ENCODE measurements around the gene KANSL2.
A peak's percentile ranks its signal among the peaks of the same experiment; 100 is the strongest.
"Not testable (repeated sequence)": the region's sequence is repeated elsewhere in the genome, so short reads cannot be mapped to it uniquely, and the experiment has no call there.

KANSL2 gene, protein sequence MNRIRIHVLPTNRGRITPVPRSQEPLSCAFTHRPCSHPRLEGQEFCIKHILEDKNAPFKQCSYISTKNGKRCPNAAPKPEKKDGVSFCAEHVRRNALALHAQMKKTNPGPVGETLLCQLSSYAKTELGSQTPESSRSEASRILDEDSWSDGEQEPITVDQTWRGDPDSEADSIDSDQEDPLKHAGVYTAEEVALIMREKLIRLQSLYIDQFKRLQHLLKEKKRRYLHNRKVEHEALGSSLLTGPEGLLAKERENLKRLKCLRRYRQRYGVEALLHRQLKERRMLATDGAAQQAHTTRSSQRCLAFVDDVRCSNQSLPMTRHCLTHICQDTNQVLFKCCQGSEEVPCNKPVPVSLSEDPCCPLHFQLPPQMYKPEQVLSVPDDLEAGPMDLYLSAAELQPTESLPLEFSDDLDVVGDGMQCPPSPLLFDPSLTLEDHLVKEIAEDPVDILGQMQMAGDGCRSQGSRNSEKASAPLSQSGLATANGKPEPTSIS

DNA sequence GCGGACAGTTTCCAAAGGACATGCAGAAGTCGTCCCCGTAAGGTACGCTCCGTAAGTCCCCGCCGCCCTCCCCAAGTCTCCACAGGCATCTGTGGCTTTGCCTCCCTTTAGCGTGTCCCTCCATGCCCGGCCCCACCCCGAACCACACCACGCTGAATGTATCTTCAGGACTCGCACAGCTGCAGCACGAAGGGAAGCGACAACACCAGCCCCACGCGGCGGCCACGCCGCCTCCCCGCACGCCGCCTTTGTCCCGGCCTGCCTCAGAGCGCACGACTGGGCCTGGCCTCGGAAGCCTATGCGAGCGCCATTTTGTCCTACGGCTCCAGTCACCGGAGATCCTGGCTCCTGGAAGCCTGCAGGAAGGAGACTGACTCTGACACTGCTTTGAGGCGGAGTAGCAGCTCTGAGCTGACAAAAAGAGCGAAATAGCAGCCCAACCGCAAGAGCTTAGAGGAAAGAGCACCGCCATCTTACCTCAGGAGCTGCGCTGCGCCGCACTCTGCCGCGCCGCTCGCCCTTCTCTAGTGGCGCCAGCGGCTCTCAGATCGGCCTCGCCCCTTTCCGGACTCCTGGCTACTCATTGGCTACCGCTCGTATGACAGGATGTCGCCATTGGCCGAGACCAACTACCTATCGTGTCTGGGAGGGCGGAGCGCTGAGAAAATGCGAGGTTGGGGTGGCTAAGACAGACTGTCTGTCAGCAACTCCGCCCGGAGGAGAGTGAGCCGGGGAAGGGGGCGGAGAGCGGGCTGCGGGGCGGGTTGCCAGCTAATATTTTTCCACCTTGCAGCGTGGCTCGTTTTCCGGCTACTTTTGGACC lies at the start of gene KANSL2:
TSS of gene KANSL2 (minus strand) at position 529 of the 823 bp plus-strand sequence. CDS start 606 bp downstream, outside the sequence.
- peak; percentile 98 to 99 for DNase-seq

DNA sequence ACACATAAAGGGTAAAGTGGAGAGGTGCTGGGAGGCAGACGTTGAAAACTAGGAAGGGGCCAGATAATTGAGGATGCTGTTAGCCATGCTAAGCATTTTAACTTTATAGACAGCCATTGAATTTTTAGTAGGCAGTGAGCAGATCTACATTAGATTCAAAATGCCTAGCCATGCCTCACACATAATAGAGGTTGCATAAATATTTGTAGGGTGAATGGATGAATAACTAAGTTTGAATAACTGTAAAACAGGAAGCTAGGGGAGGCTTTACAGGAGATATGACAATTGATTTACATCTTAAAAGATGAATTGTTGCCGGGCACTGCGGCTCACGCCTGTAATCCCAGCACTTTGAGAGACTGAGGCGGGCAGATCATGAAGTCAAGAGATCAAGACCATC lies 46.8 kb upstream of the KANSL2 start:
- no peak for DNase-seq

DNA sequence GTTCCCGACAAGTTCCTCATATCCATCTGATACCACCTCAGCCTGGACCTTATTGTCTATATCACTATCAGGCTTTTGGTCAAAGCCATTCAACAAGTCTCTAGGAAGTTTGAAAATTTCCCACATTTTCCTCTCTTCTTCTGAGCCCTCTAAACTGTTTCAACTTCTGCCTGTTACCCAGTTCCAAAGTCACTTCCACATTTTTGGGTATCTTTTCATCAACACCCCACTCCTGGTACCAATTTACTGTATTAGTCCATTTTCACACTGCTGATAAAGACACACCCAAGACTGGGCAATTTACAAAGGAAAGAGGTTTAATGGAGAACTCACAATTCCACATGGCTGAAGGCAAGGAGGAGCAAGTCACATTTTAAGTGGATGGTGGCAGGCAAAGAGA lies 38.7 kb upstream of the KANSL2 start:
- not testable (repeated sequence) for DNase-seq

DNA sequence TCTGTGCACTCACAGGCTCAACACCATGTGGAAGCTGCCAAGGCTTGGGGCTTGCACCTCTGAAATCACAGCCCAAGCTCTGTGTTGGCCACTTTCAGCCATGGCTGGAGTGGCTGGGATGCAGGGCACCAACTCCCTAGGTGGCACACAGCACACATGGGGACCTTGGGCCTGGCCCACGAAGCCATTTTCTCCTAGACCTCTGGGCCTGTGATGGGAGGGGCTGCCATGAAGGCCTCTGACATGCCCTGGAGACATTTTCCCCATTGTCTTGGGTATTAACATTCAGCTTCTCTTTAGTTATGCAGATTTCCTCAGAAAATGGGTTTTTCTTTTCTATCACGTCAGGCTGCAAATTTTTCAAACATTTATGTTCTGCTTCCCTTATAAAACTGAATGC lies 38.1 kb upstream of the KANSL2 start:
- not testable (repeated sequence) for DNase-seq

DNA sequence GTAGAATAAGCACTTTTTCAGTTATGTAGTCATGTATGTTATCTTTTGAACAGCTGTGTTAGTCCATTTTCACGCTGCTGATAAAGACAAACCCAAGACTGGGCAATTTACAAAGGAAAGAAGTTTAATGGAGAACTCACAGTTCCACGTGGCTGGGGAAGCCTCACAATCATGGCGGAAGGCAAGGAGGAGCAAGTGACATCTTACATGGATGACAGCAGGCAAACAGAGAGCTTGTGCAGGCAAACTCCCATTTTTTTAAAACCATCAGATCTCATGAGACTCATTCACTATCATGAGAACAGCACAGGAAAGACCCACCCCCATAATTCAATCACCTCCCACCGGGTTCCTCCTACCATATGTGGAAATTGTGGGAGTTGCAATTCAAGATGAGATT lies 37.0 kb upstream of the KANSL2 start:
- not testable (repeated sequence) for DNase-seq

DNA sequence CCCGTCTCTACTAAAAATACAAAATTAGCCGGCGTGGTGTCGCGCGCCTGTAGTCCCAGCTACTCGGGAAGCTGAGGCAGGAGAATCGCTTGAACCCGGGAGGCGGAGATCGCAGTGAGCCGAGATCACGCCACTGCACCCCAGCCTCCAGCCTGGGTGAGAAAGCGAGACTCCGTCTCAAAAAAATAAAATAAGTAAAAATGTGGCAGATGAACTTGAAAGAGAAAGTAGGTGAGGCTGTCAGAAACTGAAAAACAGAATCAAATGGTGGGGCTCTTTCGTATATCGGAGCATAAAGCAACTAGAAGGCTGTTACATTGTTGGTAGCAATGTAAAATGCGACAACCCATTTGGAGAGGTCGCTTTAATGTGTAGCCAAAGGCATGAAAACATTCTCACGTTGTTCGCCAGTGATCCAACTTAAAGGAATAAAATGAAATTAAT lies 35.2 kb upstream of the KANSL2 start:
- no peak for DNase-seq

DNA sequence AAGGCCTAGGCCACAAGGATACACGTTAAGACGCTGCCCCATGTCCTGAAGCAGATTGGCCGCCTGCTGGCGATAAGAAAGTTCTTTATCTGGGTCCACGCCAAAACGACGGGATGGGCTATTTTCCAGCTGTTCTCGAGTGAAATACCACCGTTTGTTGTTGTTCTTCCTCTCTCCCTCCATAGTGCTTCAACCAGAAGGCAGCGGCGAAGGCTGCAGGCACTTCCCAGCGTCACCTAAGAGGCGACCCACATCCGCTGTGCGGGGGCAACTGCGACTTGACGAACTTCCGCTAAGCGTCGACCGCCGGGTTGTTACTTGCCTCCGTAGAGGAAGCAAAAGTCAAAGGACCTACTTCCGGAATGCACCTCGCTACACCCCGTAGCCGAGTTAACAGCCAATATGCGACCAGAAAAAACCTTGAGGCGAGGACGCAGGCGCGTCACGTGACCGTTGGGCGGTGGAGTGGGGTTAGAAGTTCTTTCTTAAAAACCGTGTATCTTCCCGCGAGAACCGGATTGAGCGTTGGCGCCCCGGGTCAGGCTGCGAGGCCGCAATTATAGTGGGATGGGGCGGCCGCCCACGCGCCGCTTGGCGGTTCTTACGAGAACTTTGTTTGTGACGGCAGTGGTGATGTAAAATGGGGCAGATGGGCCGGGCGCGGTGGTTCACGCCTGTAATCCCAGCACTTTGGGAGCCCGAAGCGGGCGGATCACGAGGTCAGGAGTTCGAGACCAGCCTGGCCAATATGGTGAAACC lies 34.6 kb upstream of the KANSL2 start, which contains the start of gene CCNT1:
TSS of gene CCNT1 (minus strand) at position 215 of the 759 bp plus-strand sequence. CDS start at position 183, 32 bp downstream.
- DNase-seq, result peak; percentile 99

DNA sequence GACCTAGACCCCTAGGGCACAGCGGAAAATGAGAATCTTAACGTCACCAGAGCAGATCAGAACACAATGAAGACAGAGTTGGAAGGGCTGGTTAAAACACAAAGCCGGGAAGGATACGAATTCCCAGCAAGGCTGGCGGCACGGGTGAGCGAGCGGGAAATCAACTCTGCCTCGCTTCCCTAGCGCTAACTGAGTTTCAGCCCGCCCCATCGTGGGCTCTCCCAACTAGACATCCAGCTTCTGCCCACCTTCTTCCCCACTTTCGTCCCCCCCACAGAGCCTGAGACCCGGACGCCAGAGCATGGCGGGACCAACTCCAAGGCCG lies 34.1 kb upstream of the KANSL2 start:
- DNase-seq, result no peak

DNA sequence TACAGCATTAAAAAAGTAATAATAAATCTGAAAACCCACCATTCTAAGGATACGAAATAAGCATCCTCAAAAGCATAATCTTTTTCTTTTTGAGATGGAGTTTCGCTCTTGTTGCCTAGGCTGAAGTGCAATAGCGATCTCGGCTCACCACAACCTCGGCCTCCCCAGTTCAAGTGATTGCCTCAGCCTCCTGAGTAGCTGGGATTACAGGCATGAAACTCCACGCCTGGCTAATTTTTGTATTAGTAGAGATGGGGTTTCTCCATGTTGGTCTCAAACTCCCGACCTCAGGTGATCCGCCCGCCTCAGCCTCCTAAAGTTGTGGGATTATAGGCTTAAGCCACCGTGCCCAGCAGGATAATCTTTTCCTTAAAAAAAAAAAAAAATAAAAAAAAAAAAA lies 30.2 kb upstream of the KANSL2 start:
- no peak for DNase-seq

DNA sequence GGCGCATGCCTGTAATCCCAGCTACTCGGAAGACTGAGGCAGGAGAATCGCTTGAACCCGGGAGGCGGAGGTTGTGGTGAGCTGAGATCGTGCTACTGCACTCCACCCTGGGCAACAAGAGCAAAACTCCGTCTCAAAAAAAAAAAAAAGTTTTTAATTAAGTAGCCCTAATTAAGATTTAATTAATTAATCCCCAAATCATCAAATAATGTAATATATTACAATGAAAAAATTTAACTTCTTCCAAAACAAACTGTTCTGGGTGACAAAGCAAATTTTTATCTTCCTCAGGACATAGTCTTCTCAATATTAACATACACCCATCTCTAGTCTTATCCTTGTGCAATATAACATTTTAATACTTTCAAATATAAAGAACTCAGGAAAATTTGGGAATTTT lies 16.8 kb upstream of the KANSL2 start:
- not testable (repeated sequence) for DNase-seq

DNA sequence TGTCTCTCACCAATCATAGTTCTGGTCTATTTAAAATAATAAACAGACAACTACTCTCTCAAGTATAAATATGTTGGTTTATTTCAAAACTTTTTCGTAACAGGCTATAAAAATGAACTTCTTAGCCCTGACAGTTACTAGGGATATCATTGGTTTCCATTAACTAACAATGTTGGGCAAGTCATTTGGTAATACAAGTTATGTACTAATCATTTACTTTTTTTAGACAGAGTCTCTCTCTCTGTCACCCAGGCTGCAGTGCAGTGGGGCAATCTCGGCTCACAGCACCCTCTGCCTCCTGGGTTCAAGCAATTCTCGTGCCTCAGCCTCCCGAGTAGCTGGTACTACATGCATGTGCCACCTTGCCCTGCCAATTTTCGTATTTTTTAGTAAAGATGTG lies 14.6 kb upstream of the KANSL2 start:
- DNase-seq, result no peak

DNA sequence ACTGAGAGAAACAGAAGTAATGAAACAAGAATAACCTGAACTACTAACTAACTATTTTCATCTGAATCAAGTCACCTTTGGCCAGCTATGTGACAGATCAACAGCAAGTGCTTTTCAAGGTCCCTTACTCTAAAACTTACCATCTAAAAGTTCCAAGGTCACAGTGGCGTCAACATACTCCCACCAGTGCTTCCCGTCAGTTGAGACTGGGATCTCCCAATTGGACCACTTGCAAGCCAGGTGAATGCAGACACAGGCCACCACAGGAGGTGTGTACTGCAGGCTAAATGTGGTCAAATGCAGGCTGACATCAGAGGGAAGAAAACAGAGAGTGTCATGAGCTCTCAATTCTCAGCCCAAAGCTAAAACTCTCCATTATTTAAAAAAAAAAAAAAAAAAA lies 13.8 kb upstream of the KANSL2 start:
- no peak for DNase-seq

DNA sequence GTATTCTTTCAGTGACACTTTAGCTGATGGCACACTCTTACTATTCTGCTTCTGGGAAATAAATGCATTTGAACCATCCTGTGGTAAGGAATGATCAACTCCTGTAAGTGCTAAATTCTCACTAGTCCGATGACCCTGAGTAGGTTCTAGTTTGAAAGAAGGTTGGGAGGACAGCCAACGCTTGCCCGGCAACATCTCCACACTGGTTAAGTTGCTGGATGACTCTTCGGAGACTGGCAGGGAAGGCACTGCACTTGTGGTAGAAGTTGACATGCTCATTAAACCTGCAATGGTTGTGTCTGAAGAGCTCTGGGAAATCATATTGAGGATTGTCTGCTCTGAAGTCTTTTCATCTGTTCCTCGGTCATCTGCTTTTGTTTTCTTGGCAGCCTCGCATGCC lies 12.0 kb upstream of the KANSL2 start:
- DNase-seq, result no peak

DNA sequence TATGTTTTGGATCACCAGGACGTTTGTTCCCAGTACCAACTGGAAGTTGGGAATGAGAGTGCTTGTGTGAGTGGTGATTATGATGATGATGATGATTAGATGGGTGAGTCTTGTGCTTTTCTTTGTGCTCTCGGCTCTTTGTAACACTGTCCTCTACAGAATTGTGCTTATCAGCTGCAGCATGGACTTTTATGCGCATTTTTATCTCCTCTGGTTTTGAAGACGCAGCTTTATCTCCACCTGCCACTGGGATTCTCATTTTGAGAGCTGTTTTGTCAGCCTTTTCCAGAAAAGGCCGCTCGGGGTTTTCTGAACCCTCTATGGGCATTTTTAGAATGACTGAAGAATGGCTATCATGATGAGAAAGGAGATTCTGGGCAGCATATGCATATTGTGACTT lies 11.5 kb upstream of the KANSL2 start:
- no peak for DNase-seq

DNA sequence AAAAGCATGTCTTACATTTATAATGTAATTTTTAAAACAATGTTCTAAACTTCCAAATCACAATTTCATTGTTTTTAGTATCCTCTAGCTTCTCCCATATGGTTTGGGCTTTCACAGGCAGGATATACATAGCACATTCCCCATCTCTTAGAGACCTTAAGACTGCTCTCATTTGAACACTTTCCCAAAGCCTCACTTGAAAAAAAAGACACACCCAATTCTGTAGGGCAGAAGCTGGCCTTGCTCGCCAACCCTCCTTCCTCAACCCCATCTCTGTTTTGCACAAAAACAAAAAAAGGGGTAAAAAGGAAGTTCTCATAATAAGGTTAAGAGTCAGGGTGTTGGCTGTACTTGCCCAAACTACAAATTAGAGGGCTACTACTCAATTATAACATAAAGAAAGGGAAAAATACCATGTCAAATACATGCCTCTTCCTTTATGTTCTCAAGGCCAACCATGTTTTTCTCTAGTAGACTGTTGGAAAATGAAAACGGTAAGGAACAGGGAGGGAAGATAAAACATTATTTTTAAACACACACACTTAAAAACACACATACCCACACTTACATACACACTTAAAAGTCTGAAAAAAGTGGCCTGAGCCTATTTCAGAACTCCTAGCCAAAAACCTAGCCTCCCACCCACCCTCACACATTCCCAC lies 9.9 kb upstream of the KANSL2 start:
- no peak for DNase-seq

DNA sequence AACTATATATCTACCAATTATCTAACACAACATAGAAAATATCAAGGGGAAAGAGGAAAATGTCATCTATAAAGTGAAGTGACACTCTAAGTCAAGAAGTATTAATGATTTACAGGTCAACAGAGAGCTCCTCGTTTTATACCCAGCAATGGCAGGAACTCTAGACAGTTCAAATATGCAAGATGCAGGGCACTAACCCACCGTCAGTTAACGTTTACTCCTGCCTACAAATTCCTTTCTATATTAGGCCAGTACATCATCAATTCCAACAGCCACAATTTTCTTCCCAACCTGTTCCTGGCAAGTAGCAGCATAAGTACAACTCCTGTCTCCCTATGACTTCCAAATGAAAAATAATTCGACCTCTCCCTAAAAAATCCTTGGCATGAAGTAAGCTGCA lies 9.0 kb upstream of the KANSL2 start:
- DNase-seq, result no peak

DNA sequence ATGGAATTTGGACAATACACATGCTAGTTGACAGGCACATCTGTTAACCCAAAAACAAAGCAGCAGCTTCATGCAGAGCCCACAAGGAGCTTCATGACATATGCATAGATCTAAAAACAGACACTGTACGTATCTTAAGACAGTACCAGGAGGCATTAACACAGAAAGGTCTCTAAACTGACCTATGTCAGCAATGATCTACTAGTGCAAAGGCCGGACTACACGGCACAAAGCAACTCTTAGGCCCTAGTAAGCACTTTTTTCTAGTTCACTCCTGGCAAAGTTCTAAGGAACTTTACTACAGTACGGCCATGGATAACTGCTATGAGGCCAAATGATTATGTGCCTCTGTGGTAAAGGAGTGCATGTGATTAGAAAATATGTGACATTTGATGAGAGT lies 8.4 kb upstream of the KANSL2 start:
- no peak for DNase-seq

DNA sequence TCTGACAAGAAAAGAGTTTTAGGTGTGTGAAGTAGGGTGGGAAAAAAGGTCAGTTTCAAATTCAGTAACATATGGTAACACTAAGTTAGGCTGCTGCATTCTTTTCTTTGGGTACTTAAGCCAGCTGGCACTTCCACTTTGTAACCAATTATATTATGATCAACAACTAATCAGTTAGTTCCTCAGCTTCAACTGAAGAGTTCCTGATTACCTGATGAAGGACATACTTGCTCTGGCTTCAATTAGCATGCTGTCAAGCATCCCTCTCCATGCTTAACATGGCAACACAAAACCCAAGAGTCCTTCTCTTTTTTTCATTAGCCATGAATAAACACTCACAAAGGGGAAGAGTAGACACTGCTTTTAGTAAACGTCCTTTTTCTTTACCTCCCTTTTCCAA lies 6.8 kb upstream of the KANSL2 start:
- no peak for DNase-seq

DNA sequence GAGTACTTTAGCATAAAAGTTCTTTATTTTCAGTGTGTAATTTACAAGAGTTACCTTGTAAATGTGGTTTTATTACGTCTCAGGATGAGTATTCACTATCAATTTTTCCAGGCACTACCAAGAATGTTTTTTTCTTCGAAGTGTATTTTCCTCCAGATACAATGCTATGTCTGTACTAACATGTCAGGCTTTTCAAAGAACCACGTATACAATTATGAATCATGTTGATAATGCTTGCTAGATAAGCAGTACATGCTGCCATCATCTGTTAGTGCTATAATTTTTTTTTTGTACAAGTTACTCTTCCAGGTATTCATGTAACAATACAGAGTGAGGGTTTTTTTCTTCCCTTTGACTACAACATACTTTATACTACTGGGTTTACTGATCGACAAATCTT lies 5.6 kb upstream of the KANSL2 start:
- no peak for DNase-seq

DNA sequence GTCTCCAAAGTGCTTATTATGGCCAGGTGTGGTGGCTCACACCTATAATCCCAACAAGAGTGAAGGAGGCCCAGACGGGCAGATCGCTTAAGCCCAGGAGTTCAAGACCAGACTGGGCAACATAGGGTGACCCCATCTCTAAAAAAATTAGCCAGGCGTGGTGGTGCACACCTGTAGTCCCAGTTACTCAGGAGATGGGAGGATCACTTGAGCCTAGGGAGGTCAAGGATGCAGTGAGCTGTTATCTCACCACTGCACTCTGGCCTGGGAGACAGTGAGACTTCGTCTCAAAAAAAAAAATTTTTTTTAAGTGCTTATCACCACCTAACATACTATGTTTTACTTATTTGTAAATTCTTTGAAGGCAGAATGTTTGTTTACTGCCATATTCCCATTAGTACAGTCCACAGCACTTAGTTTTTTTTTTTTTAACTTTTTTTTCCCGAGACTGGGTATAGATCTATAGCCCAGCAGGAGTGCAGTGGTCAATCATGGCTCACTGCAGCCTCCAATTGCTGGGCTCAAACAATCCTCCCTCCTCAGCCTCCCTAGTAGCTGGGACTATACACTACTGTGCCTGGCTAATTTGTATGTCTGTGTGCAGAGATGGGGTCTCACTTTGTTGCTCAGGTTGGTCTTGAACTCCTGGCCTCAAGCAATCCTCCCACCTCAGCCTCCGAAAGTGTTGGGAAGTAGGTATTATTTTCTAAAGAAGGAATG lies 4.7 kb upstream of the KANSL2 start:
- no peak for DNase-seq

DNA sequence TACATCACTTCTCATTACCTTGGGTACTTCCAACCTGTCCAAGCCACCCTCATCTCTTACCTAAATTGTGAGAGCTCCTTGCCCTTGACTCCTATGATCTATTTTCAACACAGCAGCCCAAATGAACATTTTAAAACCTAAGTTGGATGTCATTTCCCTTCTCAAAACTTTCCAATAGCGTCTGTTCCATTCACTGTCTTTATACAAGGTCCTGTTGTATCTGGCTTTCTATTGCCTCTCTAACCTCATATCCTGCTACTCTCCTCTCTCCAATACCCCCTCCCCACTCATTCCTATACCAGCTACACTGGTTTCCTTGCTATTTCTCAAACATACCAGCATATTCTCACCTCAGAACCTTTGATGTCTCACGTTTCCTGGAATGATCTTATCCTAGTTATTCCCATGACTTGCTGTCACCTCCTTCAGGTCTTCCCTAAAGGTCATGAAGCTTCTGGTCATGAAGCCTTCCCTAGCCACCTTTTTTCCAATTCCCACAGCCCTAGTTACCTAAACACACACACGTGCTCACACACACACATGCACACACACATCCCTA lies 4.1 kb upstream of the KANSL2 start:
- no peak for DNase-seq

DNA sequence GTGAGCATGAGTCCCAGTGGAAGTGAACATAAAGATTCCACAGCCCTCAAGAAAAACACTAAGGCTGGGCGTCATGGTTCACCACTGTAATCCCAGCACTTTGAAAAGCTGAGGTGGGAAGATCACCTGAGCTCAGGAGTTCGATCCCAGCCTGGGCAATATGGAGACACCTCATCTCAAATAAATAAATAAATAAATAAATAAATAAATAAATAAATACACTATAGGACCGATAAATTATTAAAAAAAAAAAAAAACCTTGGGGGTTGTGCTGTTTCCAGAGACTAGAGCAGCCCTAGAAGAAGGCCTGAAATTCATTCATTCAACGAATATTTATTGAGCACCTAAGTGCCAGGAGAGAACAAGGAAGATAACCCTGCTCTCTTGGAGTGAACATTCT lies 1.5 kb upstream of the KANSL2 start:
- DNase-seq, result no peak

All from activated CD4-positive, alpha-beta T cell treated with anti-CD3 and anti-CD28 coated beads, Interleukin-2, amount 50 U/mL, for 48 hours (primary cell).